ENCODE results near the gene ERCC6. TPM values are rescaled to one million over a fixed set of nuclear protein-coding genes. Genes with fewer than 3 reads are reported as not detected.

Gene ERCC6
- total RNA-seq (10 to 100 TPM; 18.9 to 27.2 TPM), polyA plus RNA-seq (1 to 10 TPM; 2.8 to 3.5 TPM)
- long read RNA-seq, donor 1, transcript ERCC6-202 (1 exons, 1,782 nt): major isoform, 5 of 12 reads
- long read RNA-seq, donor 1, partial matches to known transcripts: 7 of 12 reads
- long read RNA-seq, donor 1, other reads (novel, unspliced or antisense): 0 of 12 reads
- long read RNA-seq, donor 2, partial matches to known transcripts: 0 of 2 reads
- long read RNA-seq, donor 2, other reads (novel, unspliced or antisense): 0 of 2 reads
- long read RNA-seq, donor 3, partial matches to known transcripts: 0 of 2 reads
- long read RNA-seq, donor 3, other reads (novel, unspliced or antisense): 0 of 2 reads
- long read RNA-seq, donor 4, partial matches to known transcripts: 0 of 2 reads
- long read RNA-seq, donor 4, other reads (novel, unspliced or antisense): 0 of 2 reads
- long read RNA-seq, donor 5, partial matches to known transcripts: 0 of 3 reads
- long read RNA-seq, donor 5, other reads (novel, unspliced or antisense): 0 of 3 reads

DNA sequence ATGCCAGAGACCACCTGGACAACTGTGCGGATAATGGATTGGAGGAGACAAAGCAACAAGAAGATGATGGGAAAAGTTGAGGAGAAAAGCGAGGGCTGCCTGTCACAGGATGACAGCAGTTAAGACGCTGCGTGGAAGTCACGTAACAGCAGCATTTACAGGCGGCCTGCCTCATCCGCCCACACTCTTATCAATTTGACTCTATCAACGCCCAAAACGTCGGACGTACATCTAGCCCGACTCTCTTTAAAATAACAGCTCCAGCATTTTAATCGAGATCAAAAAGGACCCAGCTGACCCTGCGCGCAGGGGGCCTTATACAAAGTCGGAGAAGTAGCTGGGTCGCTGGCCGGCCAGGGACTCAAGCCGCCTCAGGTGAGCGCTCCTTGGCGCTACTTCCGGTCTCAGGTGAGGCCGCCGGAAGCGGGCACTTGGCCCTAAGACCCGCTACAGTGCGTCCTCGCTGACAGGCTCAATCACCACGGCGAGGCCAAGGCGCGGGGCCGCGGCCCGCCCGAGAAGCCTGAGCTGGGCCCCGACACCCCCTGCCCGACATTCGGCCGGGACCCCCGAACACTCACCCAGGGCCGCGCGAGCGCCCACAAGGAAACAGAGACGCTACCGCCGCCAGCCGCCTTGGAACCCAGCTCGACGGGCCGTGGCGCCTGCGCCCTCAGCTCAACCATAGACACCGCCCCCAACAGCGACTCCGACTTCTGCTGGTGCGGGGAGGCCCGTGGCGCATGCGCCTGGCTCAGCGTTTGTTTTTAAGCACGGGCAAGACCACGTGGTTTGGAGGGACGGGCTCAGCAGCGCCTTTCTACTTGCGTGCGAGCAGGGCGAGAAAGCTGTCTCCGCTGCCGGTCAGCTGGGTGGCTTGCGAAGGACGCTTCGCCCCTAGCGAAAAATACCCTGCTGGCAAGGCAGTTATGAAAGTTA, at the start of gene ERCC6:
TSS of gene ERCC6 (minus strand) at position 741 of the 939 bp plus-strand sequence.
- Histone ChIP-seq H3K9me3 (ENCODE audit: control insufficient read depth in 4 of 4, insufficient read depth in 3 of 4, low read length in 3 of 4) (no peaks in the 10 kb centered on the region), H3K27me3 (ENCODE audit: control insufficient read depth in 3 of 3, insufficient read depth in 3 of 3, low read length in 2 of 3) (no peaks in the 10 kb centered on the region), H3K36me3 (ENCODE audit: control insufficient read depth in 4 of 4, insufficient read depth in 4 of 4, low read length in 4 of 4) (peaks cover 0 to 6% (median 0%) of the 10 kb centered on the region in 4 donors), H3K4me3 (peak within 1 kb of the TSS; percentile 66), H3K4me1 (ENCODE audit: control insufficient read depth in 5 of 5, insufficient read depth in 5 of 5, low read length in 5 of 5) (peaks cover 0 to 16% (median 7%) of the 10 kb centered on the region in 5 donors), H3K9ac (ENCODE audit: insufficient read depth in 1 of 2, low read length in 2 of 2) (peak within 1 kb of the TSS; percentile 57 to 94), H3K27ac (ENCODE audit: low read depth in 1 of 2, low read length in 1 of 2) (peak within 1 kb of the TSS; percentile 80 to 89)
- DNase-seq (peak; percentile 98 to 99 (median 98)), ATAC-seq (ENCODE audit: insufficient read depth, low FRiP score) (peak; percentile 95)
- 1 to 2% methylated on average over 74 to 75 of the region's 75 CpGs for WGBS, 2 donors
- no peak for TF ChIP-seq CTCF (IDR thresholded peaks at IDR 0.05; ENCODE audit: control extremely low read depth, extremely low read depth)

DNA sequence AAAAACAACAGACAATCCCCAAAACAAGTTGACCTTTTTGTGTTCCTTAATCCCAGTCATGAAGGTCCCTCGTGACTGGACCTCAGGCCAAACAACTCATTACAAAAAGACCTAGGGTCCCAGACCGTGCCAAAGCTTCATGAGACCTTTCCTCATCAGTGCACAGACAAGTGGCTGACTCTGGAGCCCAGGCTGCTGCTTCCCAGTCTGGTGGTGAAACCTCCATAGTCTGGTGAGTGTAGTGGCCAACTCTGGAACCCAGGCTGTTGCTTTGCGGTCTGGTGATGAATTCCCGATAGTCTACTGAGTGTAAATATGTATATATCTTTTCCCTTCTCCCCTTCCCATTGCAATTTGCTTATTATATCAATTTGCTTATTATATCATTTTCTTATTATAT, 49.1 kb upstream of the ERCC6 start:
- no peak for DNase-seq
- no peak overlapping the region for H3K27ac ChIP-seq (ENCODE audit: low read depth in 1 of 2, low read length in 1 of 2)
- H3K4me3 ChIP-seq: no peak overlapping the region
- H3K36me3 ChIP-seq (ENCODE audit: control insufficient read depth in 4 of 4, insufficient read depth in 4 of 4, low read length in 4 of 4): no peaks in the 10 kb centered on the region
- 82 to 85% methylated on average over 4 of the region's 4 CpGs for WGBS, 2 donors
- H3K9me3 ChIP-seq (ENCODE audit: control insufficient read depth in 4 of 4, insufficient read depth in 3 of 4, low read length in 3 of 4): peaks cover 0 to 1% (median 0%) of the 10 kb centered on the region in 4 donors
- no peak overlapping the region for H3K9ac ChIP-seq (ENCODE audit: insufficient read depth in 1 of 2, low read length in 2 of 2)
- no peak for TF ChIP-seq CTCF (IDR thresholded peaks at IDR 0.05; ENCODE audit: control extremely low read depth, extremely low read depth)
- ATAC-seq (ENCODE audit: insufficient read depth, low FRiP score): no peak
- peaks cover 0 to 6% (median 0%) of the 10 kb centered on the region in 3 donors for H3K27me3 ChIP-seq (ENCODE audit: control insufficient read depth in 3 of 3, insufficient read depth in 3 of 3, low read length in 2 of 3)
- no peaks in the 10 kb centered on the region for H3K4me1 ChIP-seq (ENCODE audit: control insufficient read depth in 5 of 5, insufficient read depth in 5 of 5, low read length in 5 of 5)

GRCh38 chr10:49585387-49585786, 46.5 kb upstream of the ERCC6 start:
- ATAC-seq (ENCODE audit: insufficient read depth, low FRiP score): no peak
- H3K27me3 ChIP-seq (ENCODE audit: control insufficient read depth in 3 of 3, insufficient read depth in 3 of 3, low read length in 2 of 3): peaks cover 0 to 12% (median 0%) of the 10 kb centered on the region in 3 donors

More at GRCh38 chr10:49585387-49585786, 46.5 kb upstream of the ERCC6 start:
- peaks cover 0 to 1% (median 0%) of the 10 kb centered on the region in 4 donors for H3K9me3 ChIP-seq (ENCODE audit: control insufficient read depth in 4 of 4, insufficient read depth in 3 of 4, low read length in 3 of 4)
- no peak for DNase-seq
- H3K36me3 ChIP-seq (ENCODE audit: control insufficient read depth in 4 of 4, insufficient read depth in 4 of 4, low read length in 4 of 4): no peaks in the 10 kb centered on the region
- no peak for TF ChIP-seq CTCF (IDR thresholded peaks at IDR 0.05; ENCODE audit: control extremely low read depth, extremely low read depth)
- H3K27ac ChIP-seq (ENCODE audit: low read depth in 1 of 2, low read length in 1 of 2): no peak overlapping the region
- H3K9ac ChIP-seq (ENCODE audit: insufficient read depth in 1 of 2, low read length in 2 of 2): no peak overlapping the region
- no peak overlapping the region for H3K4me3 ChIP-seq
- H3K4me1 ChIP-seq (ENCODE audit: control insufficient read depth in 5 of 5, insufficient read depth in 5 of 5, low read length in 5 of 5): no peaks in the 10 kb centered on the region

All from lung (tissue), 16 donors.